Measurements from ENCODE around the gene QKI.
"Not testable (repeated sequence)": the region's sequence is repeated elsewhere in the genome, so short reads cannot be mapped to it uniquely, and the experiment has no call there.

The QKI gene

GRCh38 chr6:163383912-163384311 is 30.6 kb upstream of the QKI start:
- Mint-ChIP-seq H3K4me3 (no peak overlapping the region), H3K36me3 (ENCODE audit: low read depth) (no peaks in the 10 kb centered on the region), H3K27me3 (peaks cover 11% of the 10 kb centered on the region), H3K4me1 (no peaks in the 10 kb centered on the region), H3K27ac (no peak overlapping the region), H3K9me3 (peaks cover 8% of the 10 kb centered on the region)
- ATAC-seq (no peak), DNase-seq (no peak)

- no peak overlapping the region for H3K4me3 Mint-ChIP-seq
- H3K4me1 Mint-ChIP-seq = no peaks in the 10 kb centered on the region
- H3K9me3 Mint-ChIP-seq = peaks cover 8% of the 10 kb centered on the region
- ATAC-seq (no peak), DNase-seq (no peak)
- no peak overlapping the region for H3K27ac Mint-ChIP-seq
- no peaks in the 10 kb centered on the region for H3K36me3 Mint-ChIP-seq (ENCODE audit: low read depth)
- peaks cover 11% of the 10 kb centered on the region for H3K27me3 Mint-ChIP-seq
Observed at GRCh38 chr6:163384510-163384909, 30.0 kb upstream of the QKI start.

GRCh38 chr6:163385503-163385902 is 29.0 kb upstream of the QKI start:
- H3K9me3 Mint-ChIP-seq; H3K4me1 Mint-ChIP-seq; ATAC-seq; H3K4me3 Mint-ChIP-seq; H3K36me3 Mint-ChIP-seq (ENCODE audit: low read depth); DNase-seq; H3K27ac Mint-ChIP-seq: not testable (repeated sequence)
- H3K27me3 Mint-ChIP-seq = peaks cover 13% of the 10 kb centered on the region

- peaks cover 8% of the 10 kb centered on the region for H3K9me3 Mint-ChIP-seq
- H3K27me3 Mint-ChIP-seq = peaks cover 17% of the 10 kb centered on the region
- H3K27ac Mint-ChIP-seq = no peak overlapping the region
- no peak overlapping the region for H3K4me3 Mint-ChIP-seq
- no peaks in the 10 kb centered on the region for H3K4me1 Mint-ChIP-seq
- ATAC-seq (no peak), DNase-seq (no peak)
- no peaks in the 10 kb centered on the region for H3K36me3 Mint-ChIP-seq (ENCODE audit: low read depth)
Observed at GRCh38 chr6:163386329-163386908, 28.1 kb upstream of the QKI start.

GRCh38 chr6:163387317-163387716 is 27.2 kb upstream of the QKI start:
- no peak for ATAC-seq
- H3K27me3 Mint-ChIP-seq = peaks cover 17% of the 10 kb centered on the region

GRCh38 chr6:163389354-163389753 is 25.2 kb upstream of the QKI start:
- Mint-ChIP-seq H3K27me3 (peaks cover 12% of the 10 kb centered on the region), H3K36me3 (ENCODE audit: low read depth) (no peaks in the 10 kb centered on the region), H3K27ac (no peak overlapping the region), H3K4me1 (no peaks in the 10 kb centered on the region), H3K9me3 (no peaks in the 10 kb centered on the region), H3K4me3 (no peak overlapping the region)
- no peak for ATAC-seq
- no peak for DNase-seq

More at GRCh38 chr6:163387317-163387716, 27.2 kb upstream of the QKI start:
- Mint-ChIP-seq H3K36me3 (ENCODE audit: low read depth) (no peaks in the 10 kb centered on the region), H3K27ac (no peak overlapping the region), H3K4me3 (no peak overlapping the region), H3K9me3 (peaks cover 8% of the 10 kb centered on the region), H3K4me1 (no peaks in the 10 kb centered on the region)
- no peak for DNase-seq

GRCh38 chr6:163390770-163391169 is 23.7 kb upstream of the QKI start:
- H3K27me3 Mint-ChIP-seq = peaks cover 6% of the 10 kb centered on the region
- no peaks in the 10 kb centered on the region for H3K9me3 Mint-ChIP-seq
- no peaks in the 10 kb centered on the region for H3K4me1 Mint-ChIP-seq
- H3K4me3 Mint-ChIP-seq = no peak overlapping the region
- no peak overlapping the region for H3K27ac Mint-ChIP-seq
- H3K36me3 Mint-ChIP-seq (ENCODE audit: low read depth) = no peaks in the 10 kb centered on the region
- ATAC-seq (no peak), DNase-seq (no peak)

GRCh38 chr6:163391985-163392384 is 22.5 kb upstream of the QKI start:
- ATAC-seq (no peak), DNase-seq (no peak)
- no peaks in the 10 kb centered on the region for H3K9me3 Mint-ChIP-seq
- peaks cover 3% of the 10 kb centered on the region for H3K4me1 Mint-ChIP-seq
- H3K27ac Mint-ChIP-seq = no peak overlapping the region
- no peak overlapping the region for H3K4me3 Mint-ChIP-seq
- peaks cover 17% of the 10 kb centered on the region for H3K27me3 Mint-ChIP-seq
- H3K36me3 Mint-ChIP-seq (ENCODE audit: low read depth) = no peaks in the 10 kb centered on the region

- no peak for DNase-seq
- H3K27ac Mint-ChIP-seq = no peak overlapping the region
- peaks cover 3% of the 10 kb centered on the region for H3K4me1 Mint-ChIP-seq
- peaks cover 21% of the 10 kb centered on the region for H3K27me3 Mint-ChIP-seq
- H3K4me3 Mint-ChIP-seq = no peak overlapping the region
- no peak for ATAC-seq
- no peaks in the 10 kb centered on the region for H3K9me3 Mint-ChIP-seq
- no peaks in the 10 kb centered on the region for H3K36me3 Mint-ChIP-seq (ENCODE audit: low read depth)
Observed at GRCh38 chr6:163392533-163392932, 22.0 kb upstream of the QKI start.

GRCh38 chr6:163393923-163394322 is 20.6 kb upstream of the QKI start:
- Mint-ChIP-seq H3K36me3 (ENCODE audit: low read depth) (no peaks in the 10 kb centered on the region), H3K4me3 (no peak overlapping the region), H3K4me1 (peaks cover 3% of the 10 kb centered on the region), H3K27ac (no peak overlapping the region), H3K9me3 (no peaks in the 10 kb centered on the region), H3K27me3 (peaks cover 27% of the 10 kb centered on the region)
- ATAC-seq = no peak
- DNase-seq = no peak

GRCh38 chr6:163394659-163395058 is 19.9 kb upstream of the QKI start:
- H3K4me1 Mint-ChIP-seq = peaks cover 3% of the 10 kb centered on the region
- no peaks in the 10 kb centered on the region for H3K9me3 Mint-ChIP-seq
- H3K27ac Mint-ChIP-seq = no peak overlapping the region
- DNase-seq = no peak
- ATAC-seq = no peak
- peaks cover 27% of the 10 kb centered on the region for H3K27me3 Mint-ChIP-seq
- no peak overlapping the region for H3K4me3 Mint-ChIP-seq
- H3K36me3 Mint-ChIP-seq (ENCODE audit: low read depth) = no peaks in the 10 kb centered on the region

- Mint-ChIP-seq H3K36me3 (ENCODE audit: low read depth) (no peaks in the 10 kb centered on the region), H3K27me3 (peaks cover 27% of the 10 kb centered on the region), H3K4me3 (no peak overlapping the region), H3K9me3 (no peaks in the 10 kb centered on the region), H3K27ac (no peak overlapping the region), H3K4me1 (peaks cover 3% of the 10 kb centered on the region)
- DNase-seq = no peak
- ATAC-seq = no peak
Observed at GRCh38 chr6:163395122-163395830, 19.2 kb upstream of the QKI start.

GRCh38 chr6:163395831-163396185 is 18.7 kb upstream of the QKI start:
- Mint-ChIP-seq H3K27ac (no peak overlapping the region), H3K4me3 (no peak overlapping the region)

GRCh38 chr6:163397326-163397725 is 17.2 kb upstream of the QKI start:
- no peaks in the 10 kb centered on the region for H3K36me3 Mint-ChIP-seq (ENCODE audit: low read depth)
- H3K4me1 Mint-ChIP-seq = peaks cover 3% of the 10 kb centered on the region

More at GRCh38 chr6:163395831-163396185, 18.7 kb upstream of the QKI start:
- H3K27me3 Mint-ChIP-seq = peaks cover 23% of the 10 kb centered on the region
- no peaks in the 10 kb centered on the region for H3K36me3 Mint-ChIP-seq (ENCODE audit: low read depth)
- DNase-seq (no peak), ATAC-seq (no peak)
- H3K4me1 Mint-ChIP-seq = peaks cover 3% of the 10 kb centered on the region
- H3K9me3 Mint-ChIP-seq = no peaks in the 10 kb centered on the region

GRCh38 chr6:163398115-163398514 is 16.4 kb upstream of the QKI start:
- Mint-ChIP-seq H3K27ac (no peak overlapping the region), H3K4me3 (no peak overlapping the region), H3K9me3 (no peaks in the 10 kb centered on the region), H3K4me1 (peaks cover 3% of the 10 kb centered on the region), H3K27me3 (peaks cover 22% of the 10 kb centered on the region), H3K36me3 (ENCODE audit: low read depth) (no peaks in the 10 kb centered on the region)
- DNase-seq (no peak), ATAC-seq (no peak)

More at GRCh38 chr6:163397326-163397725, 17.2 kb upstream of the QKI start:
- H3K27me3 Mint-ChIP-seq = peaks cover 22% of the 10 kb centered on the region
- no peak overlapping the region for H3K27ac Mint-ChIP-seq
- ATAC-seq (no peak), DNase-seq (no peak)
- H3K9me3 Mint-ChIP-seq = no peaks in the 10 kb centered on the region
- H3K4me3 Mint-ChIP-seq = no peak overlapping the region
